A673 (cell line): Measurements from ENCODE around the gene FOLH1. TPM values are rescaled to one million over a fixed set of nuclear protein-coding genes. Genes with fewer than 3 reads are reported as not detected.
"Not testable (repeated sequence)": the region's sequence is repeated elsewhere in the genome, so short reads cannot be mapped to it uniquely, and the experiment has no call there.

Experiments used
- BruUV-seq: library from RNA; stranded (reverse); fragments of 400-500 nt; replicated peaks from 2 replicates; lab custom pipeline; 2021; lab: Mats Ljungman, UMichigan
- CTCF ChIA-PET: fragments of 300-600 bp; sonication (Branson Sonifier 250); formaldehyde crosslinking; loops from one replicate; lab custom pipeline; 2022; ENCODE audit warnings: antibody characterized with exemption; lab: Charles Lee
- POLR2A ChIA-PET: fragments of 300-600 bp; sonication (Branson Sonifier 250); formaldehyde crosslinking; loops from one replicate; lab custom pipeline; 2022; ENCODE audit warnings: antibody characterized with exemption; ENCODE audit not compliant: low non-redundant PET; lab: Charles Lee
- DNase-seq: peaks from one replicate; pipeline ENCODE4 v3.0.0-alpha.2; 2015; ENCODE audit warnings: low spot score
- H3K27ac ChIP-seq: fragments of 200-600 bp; sonication (generic); 2 replicates; pipeline ENCODE4 v1.5.1; 2016; ENCODE audit warnings: mixed run types, low read depth, mild to moderate bottlenecking, mixed read lengths, antibody characterized with exemption, low read length; ENCODE audit not compliant: poor library complexity, severe bottlenecking
- H3K27me3 ChIP-seq: fragments of 200-600 bp; sonication (generic); replicated peaks from 2 replicates; pipeline ENCODE4 v1.6.1; 2017; ENCODE audit warnings: mixed run types, low read depth, mild to moderate bottlenecking, mixed read lengths, antibody characterized with exemption, low read length; ENCODE audit not compliant: insufficient read depth, poor library complexity
- H3K36me3 ChIP-seq: fragments of 200-600 bp; sonication (generic); 2 replicates; pipeline ENCODE4 v1.6.1; 2016; ENCODE audit warnings: mixed run types, mild to moderate bottlenecking, mixed read lengths, antibody characterized with exemption, low read length; ENCODE audit not compliant: insufficient read depth, poor library complexity, severe bottlenecking
- H3K4me1 ChIP-seq: fragments of 200-600 bp; sonication (generic); 2 replicates; pipeline ENCODE4 v1.6.1; 2017; ENCODE audit warnings: mixed run types, mild to moderate bottlenecking, mixed read lengths, antibody characterized with exemption, low read length; ENCODE audit not compliant: insufficient read depth, poor library complexity, severe bottlenecking
- H3K4me3 ChIP-seq: fragments of 200-600 bp; sonication (generic); 2 replicates; pipeline ENCODE4 v1.5.1; 2016; ENCODE audit warnings: low read depth, mixed run types, mild to moderate bottlenecking, mixed read lengths, low read length; ENCODE audit not compliant: poor library complexity, severe bottlenecking
- H3K9me3 ChIP-seq: fragments of 200-600 bp; sonication (generic); 2 replicates; pipeline ENCODE4 v1.6.1; 2016; ENCODE audit warnings: mixed run types, low read depth, mild to moderate bottlenecking, mixed read lengths, antibody characterized with exemption, low read length; ENCODE audit not compliant: poor library complexity, severe bottlenecking
- CTCF ChIP-seq: fragments of 300-800, 200-600 bp; sonication (generic); conservative IDR thresholded peaks from 2 replicates; pipeline ENCODE4 v1.5.1; 2017; ENCODE audit warnings: low read depth, mild to moderate bottlenecking, antibody characterized with exemption, low read length, moderate library complexity, mixed read lengths
- EZH2 ChIP-seq: fragments of 200-600 bp; sonication (generic); IDR thresholded peaks from 2 replicates; pipeline ENCODE4 v1.6.1; 2017; ENCODE audit warnings: borderline replicate concordance, low read depth, mild to moderate bottlenecking, mixed read lengths, antibody characterized with exemption, low read length; ENCODE audit not compliant: poor library complexity, severe bottlenecking
- intact Hi-C: fragments of 100-400 bp; cut with micrococcal nuclease; formaldehyde crosslinking; loops from one replicate; pipeline ENCODE4 v1.10.0; 2022; ENCODE audit not compliant: unreplicated experiment
- total RNA-seq: library from RNA; stranded (reverse); gene quantifications from 2 replicates; pipeline ENCODE4 v1.2.3, GENCODE V29; 2021

Gene FOLH1
- total RNA-seq, 1 experiment from 2014 or later = 8.9 TPM

DNA sequence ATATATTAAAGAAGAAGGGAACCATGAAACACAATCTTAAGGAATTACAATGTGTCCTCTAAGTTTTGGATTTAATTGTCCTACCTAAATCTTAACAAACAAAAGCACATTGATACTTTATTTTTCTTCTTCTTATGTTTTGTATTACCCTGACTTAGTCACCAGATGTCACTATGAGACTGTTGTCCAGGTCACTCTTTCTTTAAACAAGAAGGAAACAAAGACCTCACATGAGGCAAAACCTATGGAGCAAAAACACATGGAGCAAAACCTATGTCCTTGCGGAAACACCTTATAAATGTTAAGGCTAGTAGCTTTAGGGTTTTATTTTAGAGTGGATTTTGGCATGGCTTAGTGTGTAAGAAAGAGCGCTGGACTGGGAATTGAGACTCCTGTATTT, 20.7 kb upstream of the FOLH1 start:
- H3K4me3 ChIP-seq, BruUV-seq, POLR2A ChIA-PET, H3K36me3 ChIP-seq, H3K27me3 ChIP-seq, CTCF ChIA-PET, H3K9me3 ChIP-seq, H3K27ac ChIP-seq: not testable (repeated sequence)
- peaks cover 18% of the 10 kb centered on the region for H3K4me1 ChIP-seq
- peak; percentile 54 for TF ChIP-seq CTCF
- intact Hi-C loops = loop anchor here (5.0 kb wide), 2 partner anchors 143 to 1057 kb away; no protein-coding TSS in a partner anchor
- peak; percentile 29 for DNase-seq

- intact Hi-C loops = loop anchor here (5.0 kb wide), 2 partner anchors 147 to 1053 kb away; no protein-coding TSS in a partner anchor
- H3K36me3 ChIP-seq, BruUV-seq, H3K9me3 ChIP-seq, CTCF ChIA-PET, POLR2A ChIA-PET, H3K4me3 ChIP-seq, H3K27me3 ChIP-seq: not testable (repeated sequence)
- Histone ChIP-seq H3K4me1 (peaks cover 18% of the 10 kb centered on the region), H3K27ac (peak overlapping the region; percentile 3)
- peak; percentile 69 for DNase-seq
Observed at GRCh38 chr11:49225255-49225785, 16.9 kb upstream of the FOLH1 start.

- ChIA-PET CTCF (no interaction called here), POLR2A (no interaction called here)
- no peak for TF ChIP-seq EZH2
- TF ChIP-seq CTCF = peak; percentile 53
- BruUV-seq = no TSS peak
- H3K27ac ChIP-seq = no peak overlapping the region
- no peak overlapping the region for H3K4me3 ChIP-seq
- no peaks in the 10 kb centered on the region for H3K27me3 ChIP-seq
- intact Hi-C loops = loop anchor here (5.0 kb wide), 1 partner anchor 914 kb away; the partner anchor contains the start of gene OR4S1
- no peaks in the 10 kb centered on the region for H3K9me3 ChIP-seq
- H3K4me1 ChIP-seq = peaks cover 12% of the 10 kb centered on the region
- peak; percentile 23 for DNase-seq
- no peaks in the 10 kb centered on the region for H3K36me3 ChIP-seq
Observed at GRCh38 chr11:49221112-49221511, 12.7 kb upstream of the FOLH1 start.

GRCh38 chr11:49213026-49213560, 4.7 kb upstream of the FOLH1 start:
- Histone ChIP-seq H3K4me1 (no peaks in the 10 kb centered on the region), H3K27ac (no peak overlapping the region), H3K9me3 (no peaks in the 10 kb centered on the region), H3K36me3 (no peaks in the 10 kb centered on the region), H3K27me3 (no peaks in the 10 kb centered on the region), H3K4me3 (no peak overlapping the region)
- CTCF ChIA-PET = no interaction called here
- TF ChIP-seq EZH2 (no peak), CTCF (no peak)
- intact Hi-C loops = no loop called here
- POLR2A ChIA-PET = no interaction called here
- no TSS peak for BruUV-seq
- DNase-seq = no peak

DNA sequence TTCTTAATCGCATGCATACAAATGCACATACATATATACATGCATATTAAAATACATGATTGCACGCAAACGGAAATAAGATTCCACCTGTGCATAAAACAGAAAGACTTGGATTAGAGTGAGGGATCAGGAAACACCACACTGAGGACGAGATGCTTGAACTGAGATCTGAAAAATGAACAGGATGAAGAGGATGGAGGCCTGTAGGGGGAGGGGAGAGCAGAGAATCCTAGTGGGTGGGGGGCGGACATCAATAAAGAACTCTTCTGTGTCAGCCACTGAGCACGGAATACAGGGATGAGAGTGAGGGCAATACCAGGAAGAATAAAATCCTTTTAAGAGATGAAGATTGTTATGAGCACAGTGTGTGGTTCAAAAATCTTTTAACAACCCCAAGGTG, 1.4 kb downstream of the FOLH1 start:
- CTCF ChIA-PET, H3K27me3 ChIP-seq, H3K4me1 ChIP-seq, intact Hi-C loops, BruUV-seq, H3K36me3 ChIP-seq, H3K27ac ChIP-seq, POLR2A ChIA-PET, H3K4me3 ChIP-seq, H3K9me3 ChIP-seq, DNase-seq: not testable (repeated sequence)
